Measurements from ENCODE around the gene TPRG1. TPM values are rescaled to one million over a fixed set of nuclear protein-coding genes. Genes with fewer than 3 reads are reported as not detected.

TPRG1 gene
- 23.4 TPM for total RNA-seq
- long read RNA-seq, partial matches to known transcripts: 1 of 12 reads
- long read RNA-seq, other reads (novel, unspliced or antisense): 11 of 12 reads

GRCh38 chr3:189171707-189172106 lies at the start of gene TPRG1:
TSS of gene TPRG1 (plus strand) at chr3:189171971. CDS start at chr3:189207385, 35,414 bp downstream.
- no peak for DNase-seq

GRCh38 chr3:189122110-189122509 lies 49.7 kb upstream of the TPRG1 start:
- intact Hi-C loops (cut with DNase I): no loop called here
- no peaks in the 10 kb centered on the region for H3K27me3 ChIP-seq (ENCODE audit: low read depth)
- no peaks in the 10 kb centered on the region for H3K9me3 ChIP-seq
- H3K4me1 ChIP-seq: peaks cover 12% of the 10 kb centered on the region
- DNase-seq (no peak), ATAC-seq (no peak)
- TF ChIP-seq CTCF (IDR thresholded peaks at IDR 0.05): no peak
- no peaks in the 10 kb centered on the region for H3K36me3 ChIP-seq
- peak overlapping the region; percentile 62 for H3K27ac ChIP-seq
- peak overlapping the region; percentile 19 for H3K4me3 ChIP-seq

More at GRCh38 chr3:189171707-189172106, at the start of gene TPRG1:
- H3K4me1 ChIP-seq: no peaks in the 10 kb centered on the region
- H3K27ac ChIP-seq: no peak within 1 kb of the TSS
- intact Hi-C loops (cut with DNase I): no loop called here
- no peak for ATAC-seq
- no peak for TF ChIP-seq CTCF (IDR thresholded peaks at IDR 0.05)
- no peaks in the 10 kb centered on the region for H3K9me3 ChIP-seq
- H3K27me3 ChIP-seq (ENCODE audit: low read depth): no peaks in the 10 kb centered on the region
- H3K36me3 ChIP-seq: no peaks in the 10 kb centered on the region
- H3K4me3 ChIP-seq: no peak within 1 kb of the TSS

- ATAC-seq (no peak), DNase-seq (no peak)
- H3K27me3 ChIP-seq (ENCODE audit: low read depth): no peaks in the 10 kb centered on the region
- TF ChIP-seq CTCF (IDR thresholded peaks at IDR 0.05): no peak
- peak overlapping the region; percentile 62 for H3K27ac ChIP-seq
- no peaks in the 10 kb centered on the region for H3K9me3 ChIP-seq
- H3K4me1 ChIP-seq: peaks cover 12% of the 10 kb centered on the region
- no peaks in the 10 kb centered on the region for H3K36me3 ChIP-seq
- H3K4me3 ChIP-seq: peak overlapping the region; percentile 19
- intact Hi-C loops (cut with DNase I): no loop called here
These were observed 49.1 kb upstream of the TPRG1 start for GRCh38 chr3:189122526-189123205.

- Histone ChIP-seq H3K36me3 (no peaks in the 10 kb centered on the region), H3K27ac (peak overlapping the region; percentile 62), H3K27me3 (ENCODE audit: low read depth) (no peaks in the 10 kb centered on the region), H3K9me3 (no peaks in the 10 kb centered on the region), H3K4me3 (no peak overlapping the region), H3K4me1 (peaks cover 12% of the 10 kb centered on the region)
- DNase-seq (no peak), ATAC-seq (peak in 1 of 2 donors; percentile 27)
- intact Hi-C loops (cut with DNase I): no loop called here
- no peak for TF ChIP-seq CTCF (IDR thresholded peaks at IDR 0.05)
These were observed 48.0 kb upstream of the TPRG1 start for GRCh38 chr3:189123595-189124387.

DNA sequence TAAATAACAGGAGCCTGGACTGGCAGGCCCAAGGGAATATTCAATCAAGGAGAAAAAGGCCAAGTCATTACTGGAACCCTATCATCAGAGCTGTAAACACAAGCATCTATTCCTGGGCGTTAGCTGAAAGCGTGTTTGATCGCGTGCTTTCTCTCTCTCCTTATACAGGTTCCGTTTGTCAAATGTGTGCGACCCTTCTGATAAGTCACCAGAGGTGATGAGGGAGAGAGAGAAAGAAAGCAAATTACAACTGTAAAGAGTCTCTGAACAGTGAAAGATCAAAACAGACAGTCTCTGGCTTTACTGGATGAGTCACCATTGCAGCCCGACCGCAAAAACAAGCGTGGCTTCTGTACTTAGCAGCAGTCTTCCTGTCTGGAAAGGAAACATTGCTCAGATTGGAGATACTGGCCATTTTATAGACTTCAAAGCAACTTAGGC lies 39.5 kb upstream of the TPRG1 start:
- peak overlapping the region; percentile 61 for H3K27ac ChIP-seq
- DNase-seq: peak; percentile 65

More for the DNA sequence above, 39.5 kb upstream of the TPRG1 start:
- Histone ChIP-seq H3K4me1 (peaks cover 8% of the 10 kb centered on the region), H3K9me3 (no peaks in the 10 kb centered on the region), H3K4me3 (no peak overlapping the region), H3K27me3 (ENCODE audit: low read depth) (no peaks in the 10 kb centered on the region), H3K36me3 (no peaks in the 10 kb centered on the region)
- ATAC-seq: peak; percentile 82
- no peak for TF ChIP-seq CTCF (IDR thresholded peaks at IDR 0.05)
- intact Hi-C loops (cut with DNase I): no loop called here
